Cardiac fibroblast (primary cell): Measurements from ENCODE around the gene SRRM1.
"Not testable (repeated sequence)": the region's sequence is repeated elsewhere in the genome, so short reads cannot be mapped to it uniquely, and the experiment has no call there.

ENCODE experiments used
- DNase-seq, 2 donors: peaks; one replicate each; pipeline versions ENCODE4 v3.0.0 to v3.0.0-alpha.2; 2010; ENCODE audit warnings: low read depth in 2 of 2
- H3K4me3 ChIP-seq, 2 donors: replicated peaks in 1 of 2; 1 replicate in 1 of 2; 2 replicates in 1 of 2; pipeline ENCODE4 v1.5.1; 2011; ENCODE audit warnings: low read depth in 2 of 2, low read length in 2 of 2, mild to moderate bottlenecking in 2 of 2, moderate library complexity in 1 of 2
- CTCF ChIP-seq: IDR thresholded peaks from one replicate; pipeline ENCODE4 v1.5.1; 2011; ENCODE audit warnings: low read depth, mild to moderate bottlenecking, low read length, inconsistent platforms

Gene SRRM1

GRCh38 chr1:24715658-24716057, 72.6 kb downstream of the SRRM1 start:
- no peak for TF ChIP-seq CTCF
- DNase-seq, result no peak
- H3K4me3 ChIP-seq, result no peak overlapping the region

GRCh38 chr1:24717887-24718650, 75.0 kb downstream of the SRRM1 start:
- no peak overlapping the region for H3K4me3 ChIP-seq
- TF ChIP-seq CTCF, result no peak
- no peak for DNase-seq

- no peak for TF ChIP-seq CTCF
- DNase-seq, result peak; percentile 97 to 98
- no peak overlapping the region for H3K4me3 ChIP-seq
These were observed 77.0 kb downstream of the SRRM1 start for GRCh38 chr1:24720152-24720551.

GRCh38 chr1:24721533-24721932, 78.4 kb downstream of the SRRM1 start:
- no peak for TF ChIP-seq CTCF
- no peak overlapping the region for H3K4me3 ChIP-seq
- no peak for DNase-seq

GRCh38 chr1:24722073-24723035, 79.3 kb downstream of the SRRM1 start:
- DNase-seq, H3K4me3 ChIP-seq: not testable (repeated sequence)
